ENCODE measurements around the gene ATP10A. TPM values are rescaled to one million over a fixed set of nuclear protein-coding genes. Genes with fewer than 3 reads are reported as not detected.
"Not testable (repeated sequence)": the region's sequence is repeated elsewhere in the genome, so short reads cannot be mapped to it uniquely, and the experiment has no call there.

Gene ATP10A
- total RNA-seq, 1 donor from 2014 or later: 0.17 TPM

GRCh38 chr15:25880877-25881276 is 17.8 kb upstream of the ATP10A start:
- DNase-seq: not testable (repeated sequence)

GRCh38 chr15:25880411-25880810 is 17.3 kb upstream of the ATP10A start:
- no peak for DNase-seq

GRCh38 chr15:25879438-25879837 is 16.3 kb upstream of the ATP10A start:
- no peak for DNase-seq

GRCh38 chr15:25877681-25878080 is 14.6 kb upstream of the ATP10A start:
- no peak for DNase-seq

- DNase-seq: no peak
Observed at GRCh38 chr15:25876231-25877140, 13.4 kb upstream of the ATP10A start.

GRCh38 chr15:25875566-25875965 is 12.4 kb upstream of the ATP10A start:
- no peak for DNase-seq

- DNase-seq: no peak
Observed at GRCh38 chr15:25874379-25874778, 11.3 kb upstream of the ATP10A start.

- no peak for DNase-seq
Observed at GRCh38 chr15:25871403-25871802, 8.3 kb upstream of the ATP10A start.

- no peak for DNase-seq
Observed at GRCh38 chr15:25870938-25871337, 7.8 kb upstream of the ATP10A start.

GRCh38 chr15:25869701-25870100 is 6.6 kb upstream of the ATP10A start:
- no peak for DNase-seq

GRCh38 chr15:25866874-25867273 is 3.7 kb upstream of the ATP10A start:
- no peak for DNase-seq

- no peak for DNase-seq
Observed at GRCh38 chr15:25866251-25866650, 3.1 kb upstream of the ATP10A start.

- DNase-seq: no peak
Observed at GRCh38 chr15:25864966-25865365, 1.8 kb upstream of the ATP10A start.

GRCh38 chr15:25863968-25864580 is 947 bp upstream of the ATP10A start:
- no peak for DNase-seq

- no peak for DNase-seq
Observed at GRCh38 chr15:25862472-25863110, 536 bp downstream of the ATP10A start.

- DNase-seq: no peak
Observed at GRCh38 chr15:25862071-25862471, 1.1 kb downstream of the ATP10A start.

- no peak for DNase-seq
Observed at GRCh38 chr15:25860885-25861866, 2.0 kb downstream of the ATP10A start.

- no peak for DNase-seq
Observed at GRCh38 chr15:25859838-25860645, 3.1 kb downstream of the ATP10A start.

- DNase-seq: no peak
Observed at GRCh38 chr15:25858952-25859760, 4.0 kb downstream of the ATP10A start.

- not testable (repeated sequence) for DNase-seq
Observed at GRCh38 chr15:25856059-25856458, 7.1 kb downstream of the ATP10A start.

All from dermis blood vessel endothelial cell (primary cell).